Activated CD4-positive, CD25-positive, alpha-beta regulatory T cell (primary cell): Measurements from ENCODE around the gene MBLAC1.
"Not testable (repeated sequence)": the region's sequence is repeated elsewhere in the genome, so short reads cannot be mapped to it uniquely, and the experiment has no call there.

Experiments
- DNase-seq, 4 experiments: peaks; one replicate each; lab custom pipeline; 2025; lab: John Stamatoyannopoulos, UW

The MBLAC1 gene

DNA sequence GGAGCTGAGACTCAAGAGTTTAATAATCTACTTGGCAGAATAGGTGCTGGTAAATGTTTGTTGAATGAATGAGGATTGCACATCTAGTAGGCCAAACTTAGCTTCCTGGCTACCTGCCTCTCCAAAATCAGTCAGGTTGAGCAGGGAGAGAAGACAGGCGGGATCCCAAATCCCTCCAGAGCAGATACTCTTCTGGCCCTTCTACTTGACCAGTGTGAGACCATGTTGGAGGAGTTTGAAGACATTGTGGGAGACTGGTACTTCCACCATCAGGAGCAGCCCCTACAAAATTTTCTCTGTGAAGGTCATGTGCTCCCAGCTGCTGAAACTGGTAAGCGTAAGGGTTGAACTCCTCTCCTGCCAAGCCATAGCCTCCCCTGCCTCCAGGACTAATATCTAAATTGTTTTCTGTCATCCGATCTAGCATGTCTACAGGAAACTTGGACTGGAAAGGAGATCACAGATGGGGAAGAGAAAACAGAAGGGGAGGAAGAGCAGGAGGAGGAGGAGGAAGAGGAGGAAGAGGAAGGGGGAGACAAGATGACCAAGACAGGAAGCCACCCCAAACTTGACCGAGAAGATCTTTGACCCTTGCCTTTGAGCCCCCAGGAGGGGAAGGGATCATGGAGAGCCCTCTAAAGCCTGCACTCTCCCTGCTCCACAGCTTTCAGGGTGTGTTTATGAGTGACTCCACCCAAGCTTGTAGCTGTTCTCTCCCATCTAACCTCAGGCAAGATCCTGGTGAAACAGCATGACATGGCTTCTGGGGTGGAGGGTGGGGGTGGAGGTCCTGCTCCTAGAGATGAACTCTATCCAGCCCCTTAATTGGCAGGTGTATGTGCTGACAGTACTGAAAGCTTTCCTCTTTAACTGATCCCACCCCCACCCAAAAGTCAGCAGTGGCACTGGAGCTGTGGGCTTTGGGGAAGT, 2.2 kb upstream of the MBLAC1 start:
- no peak for DNase-seq

DNA sequence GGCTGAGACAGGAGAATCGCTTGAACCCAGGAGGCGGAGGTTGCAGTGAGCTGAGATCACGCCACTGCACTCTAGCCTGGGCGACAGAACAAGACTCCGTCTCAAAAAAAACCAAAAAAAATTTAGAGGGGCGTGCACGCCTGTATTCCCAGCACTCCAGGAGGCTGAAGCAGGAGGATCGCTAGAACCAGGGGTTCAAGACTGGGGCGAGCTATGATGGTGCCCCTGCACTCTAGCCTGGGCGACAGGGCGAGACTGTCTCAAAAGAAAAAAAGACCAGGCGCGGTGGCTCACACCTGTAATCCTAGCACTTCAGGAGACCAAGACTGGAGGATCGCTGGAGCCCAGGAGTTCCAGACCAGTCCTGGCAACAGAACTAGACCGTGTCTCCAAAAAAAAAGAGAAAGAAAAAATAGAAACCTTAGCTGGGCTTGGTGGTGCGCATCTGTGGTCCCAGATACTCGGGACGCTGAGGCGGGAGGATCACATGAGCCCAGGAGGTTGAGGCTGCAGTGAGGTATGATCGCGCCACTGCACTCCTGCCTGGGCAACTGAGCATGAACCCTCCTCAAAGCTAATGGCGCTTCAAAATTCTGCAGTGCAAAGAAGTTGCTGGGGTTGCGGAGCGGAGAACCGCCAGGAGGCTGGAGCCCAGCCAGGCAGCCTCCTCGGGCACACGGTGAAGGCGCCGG, 382 bp upstream of the MBLAC1 start:
- no peak for DNase-seq

DNA sequence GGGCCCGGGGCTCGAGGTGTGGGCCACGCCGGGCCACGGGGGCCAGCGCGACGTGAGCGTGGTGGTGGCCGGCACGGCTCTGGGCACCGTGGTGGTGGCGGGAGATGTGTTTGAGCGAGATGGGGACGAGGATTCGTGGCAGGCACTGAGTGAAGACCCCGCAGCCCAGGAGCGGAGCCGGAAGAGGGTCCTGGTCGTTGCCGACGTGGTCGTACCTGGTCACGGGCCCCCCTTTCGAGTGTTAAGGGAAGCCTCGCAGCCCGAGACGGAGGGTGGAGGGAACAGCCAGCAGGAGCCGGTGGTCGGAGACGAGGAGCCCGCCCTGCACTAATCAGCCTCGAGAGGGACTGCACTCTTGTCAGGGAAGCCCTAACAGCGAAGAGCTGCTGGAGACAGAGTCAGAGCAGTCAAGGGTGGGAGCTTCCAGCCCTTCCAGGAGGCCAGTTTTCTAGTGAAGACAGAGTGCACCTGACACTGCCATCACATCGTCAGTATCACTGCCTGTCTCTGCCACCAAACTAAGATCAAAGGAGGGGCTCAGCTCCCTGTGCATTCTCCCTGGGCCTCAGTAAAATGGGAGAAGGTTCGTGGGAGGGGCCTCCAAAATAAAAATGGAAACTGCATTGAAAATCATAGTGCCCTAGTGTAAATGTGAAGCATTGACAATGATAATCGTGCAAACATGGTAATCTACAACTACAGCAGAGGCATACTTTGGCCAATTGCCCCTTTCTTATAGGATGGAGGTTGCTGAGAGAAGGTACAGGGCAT, 1.3 kb downstream of the MBLAC1 start:
- no peak for DNase-seq

DNA sequence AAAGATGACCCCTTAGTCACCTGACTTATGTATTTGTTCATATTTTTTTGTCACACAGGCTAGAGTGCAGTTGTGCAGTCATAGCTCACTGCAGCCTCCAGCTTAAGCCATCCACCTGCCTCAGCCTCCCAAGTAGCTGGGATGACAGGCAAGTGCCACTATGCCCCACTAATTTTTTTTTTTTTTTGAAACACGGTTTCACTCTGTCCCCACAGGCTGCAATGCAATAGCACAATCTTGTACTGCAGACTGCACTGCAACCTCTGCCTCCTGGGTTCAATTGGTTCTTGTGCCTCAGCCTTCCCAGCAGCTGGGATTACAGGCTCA, 1.8 kb downstream of the MBLAC1 start:
- no peak for DNase-seq

DNA sequence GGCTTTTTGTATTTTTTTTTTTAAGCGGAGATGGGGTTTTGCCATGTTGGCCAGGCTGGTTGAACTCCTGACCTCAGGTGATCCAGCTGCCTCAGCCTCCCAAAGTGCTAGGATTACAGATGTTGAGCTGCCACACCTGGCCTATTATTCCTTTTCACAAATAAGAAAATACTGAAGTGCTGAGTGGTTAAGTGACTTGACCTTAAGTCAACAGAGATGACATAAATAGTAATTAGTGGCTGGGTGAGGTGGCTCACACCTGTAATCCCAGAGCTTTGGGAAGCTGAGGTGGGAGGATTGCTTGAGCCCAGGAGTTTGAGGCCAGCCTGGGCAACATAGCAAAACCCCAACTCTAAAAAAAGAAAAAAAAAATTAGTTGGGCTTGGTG, 3.4 kb downstream of the MBLAC1 start:
- not testable (repeated sequence) for DNase-seq

DNA sequence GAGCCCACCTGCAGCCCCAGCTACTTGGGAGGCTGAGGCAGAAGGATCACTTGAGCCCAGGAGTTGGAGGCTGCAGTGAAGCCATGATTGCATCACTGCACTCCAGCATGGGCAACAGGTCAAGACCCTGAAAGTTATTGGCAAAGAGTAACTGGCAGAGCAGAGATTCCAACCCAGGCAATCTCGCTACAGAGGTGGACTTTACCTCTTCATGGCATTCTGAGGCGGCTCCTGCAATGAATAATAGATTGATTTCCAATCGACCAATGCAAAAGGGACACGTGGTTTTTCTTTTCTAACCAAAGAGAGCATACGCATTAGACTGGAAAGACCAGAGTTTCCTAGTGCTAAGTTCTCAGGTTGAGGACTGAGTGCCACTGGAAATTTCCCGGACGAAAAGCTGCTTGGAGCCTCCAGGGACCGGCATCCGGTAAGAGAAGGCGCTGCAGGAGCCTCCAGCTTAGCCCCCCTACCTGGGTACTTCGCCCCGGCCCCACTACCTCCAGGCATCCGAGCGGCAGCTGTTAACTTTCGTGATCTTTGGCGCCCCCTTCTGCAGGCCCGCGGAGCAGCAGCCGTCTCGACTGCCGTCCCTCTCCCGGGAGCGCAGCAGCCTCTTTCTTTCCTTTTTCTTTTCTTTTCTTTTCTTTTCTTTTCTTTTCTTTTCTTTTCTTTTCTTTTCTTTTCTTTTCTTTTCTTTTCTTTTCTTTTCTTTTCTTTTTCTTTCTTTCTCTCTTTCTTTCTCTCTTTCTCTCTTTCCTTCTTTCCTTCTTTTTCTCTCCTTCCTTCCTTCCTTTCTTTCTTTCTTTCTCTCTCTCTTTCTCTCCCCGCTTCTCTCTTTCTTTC, 4.1 kb downstream of the MBLAC1 start:
- peak; percentile 61 to 69 (median 64) for DNase-seq

DNA sequence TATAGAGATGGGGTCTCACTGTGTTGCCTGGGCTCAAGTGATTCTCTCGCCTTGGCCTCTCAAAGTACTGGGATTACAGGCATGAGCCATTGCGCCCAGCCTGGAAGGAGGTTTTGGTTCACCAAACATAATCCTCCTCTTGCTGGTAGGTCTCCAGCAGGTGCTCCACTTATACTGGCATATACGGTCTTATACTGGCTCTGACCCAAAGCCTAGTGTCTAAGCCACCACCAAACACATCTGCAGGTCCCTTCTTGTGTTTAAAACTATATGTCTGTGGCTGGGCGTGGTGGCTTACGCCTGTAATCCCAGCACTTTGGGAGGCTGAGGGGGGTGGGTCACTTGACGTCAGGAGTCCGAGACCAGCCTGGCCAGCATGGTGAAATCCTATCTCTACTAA, 5.4 kb downstream of the MBLAC1 start:
- no peak for DNase-seq

DNA sequence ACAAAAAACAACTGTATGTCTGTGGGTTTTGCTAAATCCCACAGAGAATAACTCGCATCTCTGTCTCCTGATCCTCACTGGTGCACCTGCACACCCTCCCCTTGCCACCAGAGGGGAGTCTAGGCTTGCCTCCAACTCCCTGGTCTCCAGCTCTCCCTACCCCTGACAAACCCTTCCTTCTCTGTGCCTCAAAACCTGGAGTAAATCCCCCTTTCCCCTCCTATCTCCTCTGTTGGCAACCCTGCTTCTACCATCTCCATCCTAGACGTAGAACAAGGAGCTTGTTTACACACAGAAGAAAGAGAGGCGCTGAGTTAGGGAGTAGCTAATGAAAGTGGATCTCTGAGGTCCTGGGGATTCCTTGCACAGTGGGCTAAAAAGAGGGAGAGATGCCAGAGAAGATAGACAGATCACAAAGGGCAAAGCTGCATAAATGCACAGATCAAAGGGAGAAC, 6.0 kb downstream of the MBLAC1 start:
- peak; percentile 23 to 38 (median 32) for DNase-seq

DNA sequence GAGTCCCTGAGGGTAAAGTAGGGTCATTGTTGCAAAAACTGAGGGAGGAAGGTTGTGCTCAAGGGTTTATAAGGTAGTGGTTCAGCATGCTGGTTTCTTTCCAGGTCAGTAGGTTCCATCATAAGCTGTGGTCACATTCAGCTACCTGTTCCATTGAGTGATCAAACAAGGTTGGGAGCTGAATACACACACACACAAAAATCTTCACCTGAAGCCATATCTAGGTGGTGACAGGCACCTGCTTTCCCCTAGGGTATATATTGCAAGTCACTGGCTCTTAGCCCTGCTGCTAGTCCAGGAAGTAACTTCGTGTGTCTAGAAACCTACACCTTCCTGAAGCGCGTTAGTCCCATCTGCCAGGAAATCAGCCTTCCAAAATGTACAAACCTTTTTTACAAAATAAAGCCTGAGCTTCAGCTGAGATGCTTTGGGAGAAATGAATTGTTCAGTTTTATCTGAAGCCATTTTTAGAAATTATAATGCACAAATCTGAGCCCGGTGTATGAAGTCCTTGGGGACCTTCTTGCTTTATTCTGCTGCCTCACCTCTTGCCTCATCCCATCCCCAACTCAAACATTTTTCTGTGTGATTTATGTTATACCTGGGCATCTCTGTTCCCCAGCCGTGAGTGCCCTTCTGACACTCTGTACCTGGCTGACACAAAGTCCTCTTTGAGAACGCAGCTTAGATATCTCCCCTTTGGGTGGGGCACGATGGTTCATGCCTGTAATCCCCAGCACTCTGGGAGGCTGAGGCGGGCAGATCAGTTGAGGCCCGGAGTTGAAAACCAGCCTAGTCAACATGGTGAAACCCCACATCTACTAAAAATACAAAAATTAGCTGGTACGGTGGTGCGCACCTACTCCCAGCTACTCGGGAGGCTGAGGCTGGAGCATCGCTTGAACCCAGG, 11.3 kb downstream of the MBLAC1 start:
- DNase-seq, result no peak

DNA sequence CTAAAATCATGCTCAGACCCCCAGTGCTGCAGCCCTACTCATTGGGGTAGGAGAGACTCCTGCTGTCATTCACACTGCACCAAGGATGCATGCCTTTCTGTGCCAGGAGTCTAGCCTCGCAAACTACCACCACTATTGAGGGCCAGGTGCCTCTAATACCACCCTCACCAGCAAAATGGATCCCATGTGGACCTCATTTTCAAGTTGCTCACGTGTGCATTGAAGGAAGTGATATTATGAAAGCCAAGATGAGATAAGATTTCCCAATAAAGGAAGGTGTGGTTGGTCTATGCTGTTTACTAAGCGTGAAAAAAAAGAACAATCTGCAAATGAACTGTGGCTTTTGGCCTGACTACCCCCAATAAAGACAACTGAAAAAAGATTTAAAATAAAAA, 14.8 kb downstream of the MBLAC1 start:
- DNase-seq, result no peak

DNA sequence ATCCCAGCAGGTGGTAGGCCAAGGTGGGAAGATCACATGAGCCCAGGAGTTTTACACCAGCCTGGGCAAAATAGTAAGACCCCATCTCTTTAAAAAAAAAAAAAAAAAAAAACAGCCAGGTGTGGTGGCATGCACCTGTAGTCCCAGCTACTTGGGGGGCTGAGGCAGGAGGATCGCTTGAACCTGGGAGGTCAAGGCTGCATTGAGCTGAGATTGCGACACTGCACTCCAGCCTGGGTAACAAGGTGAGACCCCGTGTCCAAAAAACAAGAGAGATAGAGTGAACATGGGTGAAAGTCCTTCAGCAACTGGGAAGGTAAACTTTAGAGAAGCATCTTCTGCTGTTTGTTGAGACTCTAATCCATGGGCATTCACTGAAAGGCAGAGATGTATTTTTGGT, 15.7 kb downstream of the MBLAC1 start:
- no peak for DNase-seq

DNA sequence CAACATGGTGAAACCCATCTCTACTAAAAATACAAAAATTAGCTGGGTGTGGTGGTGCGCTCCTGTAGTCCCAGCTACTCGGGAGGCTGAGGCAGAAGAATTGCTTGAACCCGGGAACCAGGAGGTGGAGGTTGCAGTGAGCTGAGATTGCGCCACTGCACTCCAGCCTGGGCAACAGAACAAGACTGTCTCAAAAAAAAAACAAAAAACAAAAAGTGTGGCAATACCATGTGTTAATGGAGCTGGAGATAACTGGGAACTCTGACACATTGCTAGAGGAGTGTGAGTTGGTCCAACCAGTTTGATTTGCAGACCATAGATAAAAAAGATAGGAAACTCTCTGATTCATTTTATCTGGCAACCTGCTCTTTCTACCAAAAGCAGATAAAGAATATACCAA, 19.6 kb downstream of the MBLAC1 start:
- not testable (repeated sequence) for DNase-seq

DNA sequence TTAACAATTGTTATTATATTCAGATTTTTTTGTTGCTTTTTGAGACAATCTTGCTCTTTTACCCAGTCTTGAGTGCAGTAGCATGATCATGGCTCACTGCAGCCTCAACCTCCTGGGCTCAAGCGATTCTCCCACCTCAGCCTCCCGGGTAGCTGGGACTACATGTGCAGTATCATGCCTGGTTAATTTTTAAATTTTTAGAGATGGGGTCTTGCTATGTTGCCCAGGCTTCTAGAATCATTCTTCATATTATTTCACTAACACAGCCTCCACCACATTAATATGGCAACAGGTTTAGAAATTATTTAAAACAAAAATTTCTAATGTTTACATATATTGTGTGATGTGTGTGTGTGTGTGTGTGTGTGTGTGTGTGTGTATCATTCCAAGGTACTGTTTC, 20.5 kb downstream of the MBLAC1 start:
- DNase-seq, result no peak

DNA sequence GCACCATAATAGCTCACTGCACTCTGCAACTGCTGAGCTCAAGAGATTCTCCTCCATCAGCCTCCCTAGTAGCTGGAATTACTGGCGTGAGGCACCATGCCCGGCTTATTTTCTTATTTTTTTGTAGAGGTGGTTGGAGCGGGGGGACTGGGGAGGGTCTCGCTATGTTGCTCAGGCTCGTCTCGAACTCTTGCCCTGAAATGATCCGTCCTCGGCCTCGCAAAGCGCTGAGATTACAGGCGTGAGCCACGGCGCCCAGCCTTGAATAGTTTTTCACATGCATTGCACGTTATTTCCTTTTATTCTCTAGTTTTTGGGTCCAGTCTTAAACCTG, 21.4 kb downstream of the MBLAC1 start:
- no peak for DNase-seq

DNA sequence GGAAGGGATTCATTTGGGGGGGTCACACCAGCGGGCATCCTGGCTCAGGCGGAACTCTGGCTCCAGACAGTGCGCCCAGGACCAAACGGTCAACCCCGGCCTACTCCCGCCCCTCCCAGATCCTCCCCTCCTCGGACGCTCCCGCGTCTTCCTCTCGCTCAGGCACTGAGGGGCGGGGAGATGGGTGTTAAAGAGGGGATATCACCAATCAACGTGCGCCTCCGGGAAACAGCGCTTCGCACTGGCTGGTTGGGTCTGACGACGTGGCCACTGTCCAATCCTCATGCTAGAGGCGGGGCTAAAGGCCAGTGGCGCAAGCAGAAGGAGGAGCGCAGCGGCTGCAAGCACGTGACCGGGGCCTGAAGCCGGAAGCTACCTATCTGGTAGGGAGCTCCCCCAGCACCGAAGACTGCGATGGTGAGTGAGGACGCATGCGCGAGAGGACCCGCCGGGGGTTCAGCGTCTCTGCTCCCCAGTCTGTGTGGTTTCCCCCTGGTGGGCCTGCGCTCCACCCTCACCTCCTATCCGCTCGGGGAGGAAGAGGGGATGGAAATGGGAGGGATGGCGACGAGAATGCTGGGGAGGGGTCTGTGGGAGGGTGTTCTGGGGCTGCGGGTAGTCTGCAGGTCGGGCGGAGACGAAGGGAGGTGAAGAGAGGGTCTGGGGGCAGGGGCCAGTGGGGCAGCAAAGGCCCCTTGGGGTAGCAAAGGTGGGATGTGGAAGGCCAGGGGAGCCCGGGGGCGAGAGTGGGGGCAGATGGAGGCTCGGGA, 22.0 kb downstream of the MBLAC1 start, which contains the start of gene LAMTOR4:
Gene LAMTOR4 (plus strand): TSS at position 360 of the 770 bp plus-strand sequence. CDS start 55 bp downstream, at position 415.
- peak; percentile 89 to 96 (median 94) for DNase-seq

DNA sequence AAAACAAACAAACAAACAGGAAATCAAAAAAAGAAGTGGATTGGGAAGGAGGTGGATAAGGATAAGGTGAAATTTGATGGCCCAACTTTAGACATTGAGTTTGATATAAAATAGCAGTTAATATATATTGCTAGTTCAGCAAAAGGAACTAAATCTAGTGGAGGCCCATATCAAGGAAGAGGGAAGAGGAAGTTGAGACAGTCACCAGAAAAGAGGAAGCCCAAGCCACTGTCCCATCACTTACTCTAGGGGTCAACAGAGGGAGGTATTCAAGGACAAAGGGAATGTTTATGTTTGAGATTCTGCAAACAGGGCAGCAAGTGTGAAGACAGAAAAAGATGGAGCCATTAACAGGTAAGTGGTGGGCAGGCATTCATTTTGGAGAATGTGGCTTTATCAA, 25.6 kb downstream of the MBLAC1 start:
- DNase-seq, result no peak

DNA sequence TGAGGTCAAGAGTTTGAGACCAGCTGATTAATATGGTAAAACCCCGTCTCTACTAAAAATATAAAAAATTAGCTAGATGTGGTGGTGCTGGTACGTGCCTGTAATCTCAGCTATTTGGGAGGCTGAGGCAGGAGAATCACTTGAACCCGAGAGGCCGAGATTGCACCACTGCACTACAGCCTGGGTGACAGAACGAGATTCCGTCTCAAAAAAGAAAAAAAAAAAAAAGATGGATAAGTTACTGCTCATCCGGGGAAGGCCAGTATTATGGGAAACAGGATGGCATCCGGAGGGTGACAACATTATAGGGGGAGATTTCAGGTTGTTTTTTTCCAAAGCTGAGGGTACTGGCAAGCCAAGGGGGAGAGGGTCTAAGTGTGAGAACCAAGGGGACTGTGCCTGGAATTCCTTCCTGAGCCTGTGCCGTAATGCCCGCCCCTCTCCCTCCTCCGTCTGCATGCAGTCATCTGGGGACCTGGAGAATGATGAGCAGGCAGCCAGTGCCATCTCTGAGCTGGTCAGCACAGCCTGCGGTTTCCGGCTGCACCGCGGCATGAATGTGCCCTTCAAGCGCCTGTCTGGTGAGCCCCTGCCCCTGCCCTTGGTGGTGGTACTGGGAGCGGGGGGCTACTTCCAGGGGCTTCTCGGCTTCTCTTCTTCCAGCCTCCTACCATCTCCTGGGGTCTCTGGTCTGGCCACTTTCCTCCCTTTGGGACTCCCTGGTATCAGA, 26.3 kb downstream of the MBLAC1 start:
- DNase-seq, result no peak

DNA sequence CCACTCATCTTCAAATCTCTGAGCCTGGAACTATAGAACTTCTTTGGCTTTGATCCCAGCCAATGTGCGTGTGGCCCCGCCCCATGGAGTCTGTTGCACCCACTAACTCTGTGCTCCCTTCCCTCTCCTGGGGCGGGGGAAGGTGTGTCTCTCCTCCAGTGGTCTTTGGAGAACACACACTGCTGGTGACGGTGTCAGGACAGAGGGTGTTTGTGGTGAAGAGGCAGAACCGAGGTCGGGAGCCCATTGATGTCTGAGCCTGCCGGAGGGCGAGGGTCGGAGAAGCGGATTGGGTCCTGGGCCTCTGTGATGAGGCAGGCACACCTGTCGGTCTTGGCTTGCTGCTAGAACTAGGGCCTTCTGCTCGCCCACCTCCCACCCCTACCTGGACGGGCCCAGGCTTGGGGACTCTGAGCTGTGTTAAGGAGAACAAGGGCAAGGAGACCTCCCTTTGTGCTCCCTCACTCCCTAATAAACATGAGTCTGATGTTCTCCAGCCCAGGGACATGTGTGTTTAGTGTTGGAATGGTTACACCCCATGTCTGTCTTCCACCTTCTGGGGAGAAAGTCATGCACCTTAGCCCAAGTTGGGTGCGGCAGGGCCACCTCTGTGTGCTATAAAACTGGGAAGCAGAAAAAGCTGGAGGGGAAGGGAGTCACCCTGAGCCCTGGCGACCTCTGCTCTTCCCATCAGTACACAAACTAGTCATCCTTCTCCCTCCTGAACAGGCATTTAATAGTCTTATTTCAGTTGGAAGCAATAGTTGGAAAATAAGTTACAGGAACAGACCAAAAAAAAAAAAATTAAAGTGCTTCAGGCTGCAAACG, 27.2 kb downstream of the MBLAC1 start:
- DNase-seq, result no peak
